ENCODE data around the gene SLCO2B1.

DNA sequence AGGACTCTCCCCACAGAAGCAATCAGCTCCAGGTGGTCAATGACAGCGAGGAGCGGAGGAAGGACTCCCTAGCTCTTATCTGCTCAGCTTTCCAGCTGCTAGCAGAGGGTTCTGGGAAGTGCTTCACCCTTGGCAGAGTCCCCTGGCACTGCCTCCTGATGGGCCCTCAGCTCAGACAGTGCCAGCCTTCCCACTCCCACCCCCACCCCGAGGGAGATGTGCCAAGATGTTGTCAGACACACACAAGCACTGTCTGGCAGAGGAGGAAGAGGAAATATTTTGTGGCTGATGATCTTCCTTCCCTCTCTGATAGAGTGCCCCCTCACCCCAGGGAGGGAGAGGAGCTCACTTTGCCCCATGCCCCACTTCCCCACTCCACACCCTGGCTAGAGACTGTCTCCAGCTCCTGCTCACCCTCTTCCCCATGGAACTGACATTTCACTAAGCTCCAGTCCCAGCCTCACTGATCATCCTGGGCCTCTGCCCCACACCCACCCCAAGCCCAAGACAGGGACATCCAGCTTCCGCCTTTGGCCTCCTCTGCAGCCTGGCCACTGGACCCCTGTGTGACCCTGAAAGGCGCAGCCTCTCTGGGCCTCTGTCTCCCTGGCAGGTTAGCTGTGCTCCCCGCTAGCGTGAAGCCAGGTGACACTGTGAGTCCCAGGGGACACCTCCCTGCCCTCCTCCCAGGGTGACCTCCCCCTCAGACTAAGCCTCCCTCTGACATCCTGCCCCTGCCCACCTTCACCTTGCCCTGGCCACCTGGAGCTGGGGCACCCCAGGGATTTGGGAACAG is 44.5 kb downstream of the SLCO2B1 start:
- TF ChIP-seq POLR2A (IDR thresholded peaks at IDR 0.05) = peak in 1 of 2 donors; percentile 13
- TF ChIP-seq, protein P1, sequence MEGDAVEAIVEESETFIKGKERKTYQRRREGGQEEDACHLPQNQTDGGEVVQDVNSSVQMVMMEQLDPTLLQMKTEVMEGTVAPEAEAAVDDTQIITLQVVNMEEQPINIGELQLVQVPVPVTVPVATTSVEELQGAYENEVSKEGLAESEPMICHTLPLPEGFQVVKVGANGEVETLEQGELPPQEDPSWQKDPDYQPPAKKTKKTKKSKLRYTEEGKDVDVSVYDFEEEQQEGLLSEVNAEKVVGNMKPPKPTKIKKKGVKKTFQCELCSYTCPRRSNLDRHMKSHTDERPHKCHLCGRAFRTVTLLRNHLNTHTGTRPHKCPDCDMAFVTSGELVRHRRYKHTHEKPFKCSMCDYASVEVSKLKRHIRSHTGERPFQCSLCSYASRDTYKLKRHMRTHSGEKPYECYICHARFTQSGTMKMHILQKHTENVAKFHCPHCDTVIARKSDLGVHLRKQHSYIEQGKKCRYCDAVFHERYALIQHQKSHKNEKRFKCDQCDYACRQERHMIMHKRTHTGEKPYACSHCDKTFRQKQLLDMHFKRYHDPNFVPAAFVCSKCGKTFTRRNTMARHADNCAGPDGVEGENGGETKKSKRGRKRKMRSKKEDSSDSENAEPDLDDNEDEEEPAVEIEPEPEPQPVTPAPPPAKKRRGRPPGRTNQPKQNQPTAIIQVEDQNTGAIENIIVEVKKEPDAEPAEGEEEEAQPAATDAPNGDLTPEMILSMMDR (IDR thresholded peaks at IDR 0.05) = no peak
- peak in 1 of 2 donors; percentile 66 for TF ChIP-seq EP300 (IDR thresholded peaks at IDR 0.05)

All from tibial nerve (tissue), 4 donors.